Glutamatergic neuron (in vitro differentiated cells): ENCODE data around the gene PIP4K2A. TPM values are rescaled to one million over a fixed set of nuclear protein-coding genes. Genes with fewer than 3 reads are reported as not detected.

ENCODE experiments used
- DNase-seq: peaks from one replicate; pipeline ENCODE4 v3.0.0; 2022
- H3K27ac Mint-ChIP-seq: one replicate; pipeline ENCODE4 v1.8.0; 2020; ENCODE audit warnings: mild to moderate bottlenecking, mixed read lengths, inconsistent platforms; ENCODE audit not compliant: unreplicated experiment
- H3K27me3 Mint-ChIP-seq: one replicate; pipeline ENCODE4 v1.8.0; 2020; ENCODE audit warnings: mild to moderate bottlenecking, moderate library complexity, mixed read lengths, inconsistent platforms; ENCODE audit not compliant: unreplicated experiment
- H3K36me3 Mint-ChIP-seq: one replicate; pipeline ENCODE4 v1.8.0; 2020; ENCODE audit warnings: mild to moderate bottlenecking, mixed read lengths, inconsistent platforms; ENCODE audit not compliant: unreplicated experiment
- H3K4me1 Mint-ChIP-seq: one replicate; pipeline ENCODE4 v1.8.0; 2020; ENCODE audit warnings: mild to moderate bottlenecking, low read depth, mixed read lengths, inconsistent platforms; ENCODE audit not compliant: unreplicated experiment
- H3K4me3 Mint-ChIP-seq: one replicate; pipeline ENCODE4 v1.8.0; 2020; ENCODE audit warnings: mild to moderate bottlenecking, mixed read lengths, inconsistent platforms; ENCODE audit not compliant: unreplicated experiment
- H3K9me3 Mint-ChIP-seq: one replicate; pipeline ENCODE4 v1.8.0; 2020; ENCODE audit warnings: mild to moderate bottlenecking, moderate library complexity, mixed read lengths, inconsistent platforms; ENCODE audit not compliant: unreplicated experiment
- CTCF ChIP-seq: fragments of 200-600 bp; sonication (generic); IDR thresholded peaks from one replicate; pipeline ENCODE4 v1.5.0; 2021; ENCODE audit not compliant: partially characterized antibody, unreplicated experiment
- total RNA-seq: library from RNA; stranded (reverse); fragmentation: NEBNext Ultra II Directional; extraction: Animal tissue kit (Norgen Biotek cat#: 25700); gene quantifications from one replicate; pipeline ENCODE4 v1.2.1, GENCODE V29; 2021; ENCODE audit not compliant: unreplicated experiment

Gene PIP4K2A
- total RNA-seq, 1 donor from 2014 or later: 20.7 TPM

GRCh38 chr10:22560096-22560912 lies 154.1 kb downstream of the PIP4K2A start:
- Mint-ChIP-seq H3K4me1 (peaks cover 6% of the 10 kb centered on the region), H3K27ac (no peak overlapping the region), H3K27me3 (no peaks in the 10 kb centered on the region), H3K4me3 (no peak overlapping the region), H3K9me3 (no peaks in the 10 kb centered on the region), H3K36me3 (no peaks in the 10 kb centered on the region)
- no peak for TF ChIP-seq CTCF
- no peak for DNase-seq

GRCh38 chr10:22557321-22557720 lies 157.1 kb downstream of the PIP4K2A start:
- Mint-ChIP-seq H3K27ac (no peak overlapping the region), H3K4me3 (no peak overlapping the region), H3K9me3 (no peaks in the 10 kb centered on the region), H3K36me3 (no peaks in the 10 kb centered on the region), H3K27me3 (no peaks in the 10 kb centered on the region), H3K4me1 (peaks cover 8% of the 10 kb centered on the region)
- no peak for TF ChIP-seq CTCF
- no peak for DNase-seq

GRCh38 chr10:22556774-22557173 lies 157.6 kb downstream of the PIP4K2A start:
- H3K9me3 Mint-ChIP-seq: no peaks in the 10 kb centered on the region
- no peak for TF ChIP-seq CTCF
- no peak for DNase-seq
- no peaks in the 10 kb centered on the region for H3K36me3 Mint-ChIP-seq
- no peak overlapping the region for H3K27ac Mint-ChIP-seq
- H3K4me3 Mint-ChIP-seq: no peak overlapping the region
- no peaks in the 10 kb centered on the region for H3K27me3 Mint-ChIP-seq
- H3K4me1 Mint-ChIP-seq: peaks cover 8% of the 10 kb centered on the region

GRCh38 chr10:22554461-22555182 lies 159.8 kb downstream of the PIP4K2A start:
- H3K9me3 Mint-ChIP-seq: peaks cover 2% of the 10 kb centered on the region
- DNase-seq: no peak
- no peaks in the 10 kb centered on the region for H3K27me3 Mint-ChIP-seq
- no peaks in the 10 kb centered on the region for H3K36me3 Mint-ChIP-seq
- H3K4me3 Mint-ChIP-seq: no peak overlapping the region
- no peak for TF ChIP-seq CTCF
- H3K27ac Mint-ChIP-seq: no peak overlapping the region
- H3K4me1 Mint-ChIP-seq: peaks cover 5% of the 10 kb centered on the region
